Measurements from ENCODE around the gene TSPEAR.
"Not testable (repeated sequence)": the region's sequence is repeated elsewhere in the genome, so short reads cannot be mapped to it uniquely, and the experiment has no call there.

Gene TSPEAR

DNA sequence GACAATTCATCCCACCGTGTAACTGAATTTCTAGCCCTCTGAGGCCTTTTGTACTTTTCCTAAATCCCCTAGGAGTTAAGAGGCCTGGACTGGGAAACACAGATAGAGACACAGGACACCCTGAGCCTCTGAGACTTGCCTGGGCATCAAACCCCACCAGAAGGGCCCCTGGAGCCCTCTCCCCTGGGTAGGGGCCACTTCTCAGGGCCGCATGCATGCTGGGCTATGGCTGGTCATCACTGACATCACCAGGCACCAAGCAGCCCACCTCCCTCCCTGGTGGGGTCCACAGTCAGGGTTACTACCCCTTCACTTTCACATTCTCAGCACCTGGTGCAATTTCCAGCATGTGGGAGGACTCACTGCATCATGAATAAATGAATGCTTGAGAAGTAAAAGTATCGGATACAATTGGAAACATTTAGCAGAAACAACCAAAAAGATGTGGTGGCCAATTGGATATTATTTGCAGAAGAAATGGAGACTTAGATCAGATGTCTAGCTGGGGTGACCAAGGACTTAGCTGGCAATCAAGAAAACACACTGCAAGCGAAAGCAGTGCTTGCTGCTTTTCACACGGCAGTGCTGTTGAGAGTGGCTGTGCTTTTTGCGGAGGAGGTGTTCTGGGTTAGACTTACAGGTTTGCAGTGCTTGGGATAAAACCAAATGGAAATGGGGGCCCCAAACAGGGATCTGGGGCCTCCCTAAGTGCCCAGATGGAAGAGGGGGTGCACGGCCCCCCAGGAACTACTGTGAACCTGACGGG, 111.9 kb downstream of the TSPEAR start:
- peak in 1 of 10 donors; percentile 66 for DNase-seq
- intact Hi-C loops (cut with DNase I) = no loop called here

- DNase-seq = no peak
- intact Hi-C loops (cut with DNase I) = no loop called here
These were observed 113.3 kb downstream of the TSPEAR start for GRCh38 chr21:44598061-44598460.

DNA sequence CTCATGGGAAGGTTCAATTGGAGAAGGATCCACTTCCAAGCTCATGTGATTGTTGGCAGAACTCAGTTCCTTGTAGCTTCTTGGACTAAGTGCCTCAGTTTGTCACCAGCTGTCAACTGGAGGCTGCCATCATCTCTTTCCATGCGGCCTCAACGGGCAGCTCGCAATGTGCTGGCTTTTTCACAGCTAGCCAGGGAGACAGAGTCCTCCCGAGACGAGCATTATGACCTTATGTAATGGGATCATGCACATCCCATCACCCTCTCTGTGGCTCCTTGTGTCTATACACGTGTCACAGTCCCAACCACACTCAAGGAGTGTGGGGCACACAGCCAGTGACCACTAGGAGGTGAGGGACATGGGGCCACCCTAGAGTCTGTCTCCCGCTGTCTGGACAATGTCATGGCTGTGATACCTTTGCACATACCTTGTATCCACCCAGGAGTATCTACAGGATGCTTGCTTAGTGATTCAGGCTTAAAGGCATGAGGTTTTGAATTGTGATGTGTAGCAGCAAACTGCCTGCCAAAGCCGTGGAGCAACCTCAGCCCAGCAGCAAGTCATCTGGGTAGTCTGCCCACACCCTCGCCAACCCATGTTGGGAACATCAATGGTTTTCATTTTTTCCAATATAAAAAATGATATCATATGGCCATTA, 115.2 kb downstream of the TSPEAR start:
- DNase-seq = no peak
- intact Hi-C loops (cut with DNase I) = no loop called here

DNA sequence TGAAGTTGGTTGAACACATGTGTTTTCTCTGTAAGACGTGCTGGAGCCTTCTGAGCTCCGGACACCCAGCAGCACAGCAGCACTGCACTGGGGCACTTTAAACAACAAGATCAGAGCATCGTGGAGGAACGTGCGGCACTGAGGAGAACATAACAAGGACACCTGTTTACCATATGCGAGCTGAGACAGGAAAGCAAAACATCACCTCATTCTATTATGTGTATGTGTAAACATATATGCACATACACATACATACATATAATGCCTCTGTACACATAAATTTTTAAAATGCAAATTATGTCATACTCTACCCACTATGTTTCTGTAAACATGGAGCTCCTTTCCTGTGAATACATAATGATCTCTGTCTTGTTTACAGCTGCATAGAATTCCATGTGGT, 115.8 kb downstream of the TSPEAR start:
- intact Hi-C loops (cut with DNase I) = no loop called here
- DNase-seq = no peak

GRCh38 chr21:44594406-44594916, 116.9 kb downstream of the TSPEAR start:
- DNase-seq = peak in 2 of 10 donors; percentile 31 to 34
- intact Hi-C loops (cut with DNase I) = no loop called here

DNA sequence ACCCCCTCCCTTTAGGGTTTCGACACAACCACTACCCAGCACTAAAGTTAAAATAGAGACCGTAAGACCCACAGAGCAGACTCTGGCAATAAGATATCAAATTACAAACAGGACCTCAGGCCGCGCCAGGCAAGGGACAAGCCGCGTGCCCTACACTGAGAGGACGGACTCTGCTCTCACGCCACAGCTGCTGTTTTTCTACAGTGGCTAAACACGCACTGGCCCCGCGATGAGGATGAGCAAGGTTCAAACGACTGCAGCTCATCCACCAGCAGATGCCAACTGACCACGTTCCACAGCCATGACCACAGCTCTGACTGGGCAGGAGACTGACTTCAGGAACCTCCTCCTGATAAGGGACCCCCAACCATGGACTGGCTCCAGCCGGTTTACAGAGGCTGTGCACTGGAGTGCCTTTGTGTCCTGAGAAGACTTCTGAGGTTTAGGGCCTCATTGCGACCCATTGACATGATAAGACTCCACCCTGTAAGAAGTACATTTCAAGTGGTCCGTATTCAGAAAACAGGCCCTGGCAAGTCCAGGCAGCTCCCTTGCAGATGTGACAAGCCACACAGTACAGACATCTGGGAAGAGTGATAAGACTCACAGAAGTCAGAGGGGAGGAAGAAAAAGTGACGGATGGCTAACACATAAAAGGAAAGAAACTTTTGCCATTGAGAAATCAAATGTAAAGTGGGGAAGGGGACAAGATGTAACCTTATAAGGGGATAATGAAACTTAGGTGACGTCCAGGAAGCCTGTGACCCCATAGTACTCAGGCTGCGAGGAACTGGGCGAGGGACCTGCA, 117.6 kb downstream of the TSPEAR start:
- intact Hi-C loops (cut with DNase I) = no loop called here
- peak in 2 of 10 donors; percentile 22 to 41 for DNase-seq

DNA sequence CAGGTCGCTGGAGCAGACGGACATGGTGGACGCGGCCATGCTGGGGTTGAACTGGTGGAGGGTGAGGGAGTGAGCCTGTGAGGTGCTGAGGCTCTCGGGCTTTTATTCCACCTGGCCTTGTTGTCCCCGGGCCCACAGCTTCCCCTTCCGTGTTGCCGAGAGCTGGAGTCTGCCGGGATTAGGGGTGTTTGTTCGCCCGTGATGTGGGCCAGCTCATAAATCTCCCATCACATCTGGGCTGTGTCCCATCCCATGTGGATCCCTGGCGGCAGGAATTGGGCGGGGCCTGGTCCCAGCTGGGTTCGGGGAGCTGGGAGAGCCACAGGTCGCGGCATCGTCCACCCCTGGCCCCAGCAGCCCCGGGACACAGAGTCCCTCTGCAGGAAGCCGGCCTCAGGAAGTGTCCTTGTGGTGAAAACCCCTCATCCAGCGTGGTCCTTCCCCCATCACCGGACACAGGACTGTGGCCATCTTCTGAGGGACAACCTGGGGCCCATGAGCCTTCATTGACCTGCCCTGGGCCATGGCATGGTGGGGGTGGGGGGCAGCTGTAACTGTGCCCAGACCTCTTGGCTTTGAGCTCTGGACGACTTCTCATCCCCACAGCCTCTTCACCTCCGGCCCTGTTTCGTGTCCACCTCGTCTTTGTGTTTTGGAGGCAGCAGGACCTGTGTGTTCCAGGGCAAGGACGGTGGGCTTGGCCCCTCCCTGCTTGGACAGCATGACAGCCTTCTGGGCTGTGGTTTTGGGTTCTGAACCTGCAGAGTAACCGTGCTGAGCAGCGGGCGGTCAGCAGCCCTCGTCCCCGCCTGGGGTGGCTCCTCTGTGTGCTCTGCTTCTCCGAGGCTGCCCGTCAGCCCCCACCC, 118.7 kb downstream of the TSPEAR start, which contains the start of gene KRTAP10-6:
TSS of gene KRTAP10-6 (minus strand) at position 60 of the 866 bp plus-strand sequence. CDS start at position 39, 21 bp downstream.
- DNase-seq = peak in 3 of 10 donors; percentile 24 to 72 (median 61)
- intact Hi-C loops (cut with DNase I) = no loop called here

- intact Hi-C loops (cut with DNase I) = not testable (repeated sequence)
- DNase-seq = peak in 2 of 10 donors; percentile 22 to 68
These were observed 119.6 kb downstream of the TSPEAR start for GRCh38 chr21:44591801-44592130.

DNA sequence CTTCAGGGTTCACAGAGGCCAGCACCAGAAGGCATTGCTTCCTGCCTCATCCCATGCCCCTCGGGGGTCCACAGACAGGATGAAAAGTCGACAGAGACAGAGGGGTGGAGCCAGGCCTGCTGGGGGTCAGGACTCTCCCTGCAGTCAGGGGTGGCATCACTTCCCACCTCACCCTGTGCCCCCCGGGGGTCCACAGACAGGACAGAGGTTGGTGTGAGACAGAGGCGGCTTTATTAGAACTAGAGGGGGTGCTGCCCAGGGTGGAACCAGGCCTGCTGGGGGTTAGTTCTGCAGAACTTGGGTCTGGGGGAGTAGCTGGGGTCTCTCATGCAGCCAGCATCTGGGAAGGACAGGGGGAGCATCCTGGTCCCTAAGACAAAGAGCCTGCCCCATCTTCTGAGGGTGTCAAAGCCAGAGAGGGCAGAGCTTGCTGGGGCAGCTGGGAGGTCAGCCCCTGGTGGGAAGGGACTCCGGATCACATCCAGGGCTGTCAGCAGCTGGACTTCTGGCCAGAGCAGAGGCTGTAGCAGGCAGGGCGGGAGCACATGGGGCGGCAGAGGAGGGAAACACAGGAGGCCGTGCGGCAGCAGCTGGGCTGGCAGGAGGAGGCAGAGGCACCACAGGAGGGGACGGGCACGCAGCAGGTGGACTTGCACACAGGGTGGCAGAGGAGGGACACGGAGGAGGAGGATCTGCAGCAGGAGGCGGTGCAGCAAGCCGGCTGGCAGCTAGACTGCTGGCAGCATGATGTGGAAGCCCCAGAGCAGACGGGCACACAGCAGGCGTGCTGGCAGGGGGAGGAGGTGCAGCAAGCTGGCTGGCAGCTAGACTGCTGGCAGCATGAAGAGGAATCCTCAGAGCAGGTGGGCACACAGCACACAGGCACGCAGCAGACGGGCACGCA, 120.2 kb downstream of the TSPEAR start:
- DNase-seq = peak in 2 of 10 donors; percentile 36 to 85
- intact Hi-C loops (cut with DNase I) = not testable (repeated sequence)

- peak in 2 of 10 donors; percentile 48 to 56 for DNase-seq
- intact Hi-C loops (cut with DNase I) = no loop called here
These were observed 121.1 kb downstream of the TSPEAR start for GRCh38 chr21:44590311-44590721.

DNA sequence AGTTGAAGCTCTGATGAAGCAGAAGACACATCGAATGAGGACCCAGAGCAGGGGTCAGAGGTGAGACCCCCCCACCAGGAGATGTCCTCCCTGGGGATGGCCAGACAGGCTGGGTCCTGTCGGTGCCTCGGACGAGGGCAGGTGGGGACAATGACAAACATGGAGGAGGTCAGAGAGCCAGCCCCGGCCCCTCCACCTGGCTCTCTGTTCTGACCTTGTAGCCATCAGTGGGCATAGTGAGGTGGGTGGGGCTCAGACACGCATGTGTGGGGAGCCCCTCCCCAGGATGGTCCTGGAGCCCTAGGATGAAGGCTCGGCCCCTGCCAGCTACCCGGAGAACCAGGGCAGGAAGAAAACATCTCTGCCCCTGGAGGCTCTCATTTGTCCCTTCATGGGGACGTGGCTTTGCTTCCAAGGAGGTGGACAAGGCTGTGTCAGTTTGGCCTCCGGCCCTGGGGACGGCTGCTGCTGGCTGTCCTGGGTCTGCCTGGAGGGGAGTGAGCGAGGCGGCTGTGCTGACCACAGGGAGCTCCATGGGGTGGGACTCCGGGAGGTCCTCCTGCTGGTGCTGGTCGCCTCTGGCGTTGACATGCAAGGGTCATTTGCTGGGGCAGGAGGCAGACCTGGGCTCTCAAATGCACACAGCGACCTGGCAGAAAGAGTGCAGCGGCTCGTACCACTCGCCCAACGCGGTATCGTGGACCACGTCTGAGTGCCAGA, 121.6 kb downstream of the TSPEAR start:
- peak in 3 of 10 donors; percentile 20 to 74 (median 63) for DNase-seq
- intact Hi-C loops (cut with DNase I) = no loop called here

DNA sequence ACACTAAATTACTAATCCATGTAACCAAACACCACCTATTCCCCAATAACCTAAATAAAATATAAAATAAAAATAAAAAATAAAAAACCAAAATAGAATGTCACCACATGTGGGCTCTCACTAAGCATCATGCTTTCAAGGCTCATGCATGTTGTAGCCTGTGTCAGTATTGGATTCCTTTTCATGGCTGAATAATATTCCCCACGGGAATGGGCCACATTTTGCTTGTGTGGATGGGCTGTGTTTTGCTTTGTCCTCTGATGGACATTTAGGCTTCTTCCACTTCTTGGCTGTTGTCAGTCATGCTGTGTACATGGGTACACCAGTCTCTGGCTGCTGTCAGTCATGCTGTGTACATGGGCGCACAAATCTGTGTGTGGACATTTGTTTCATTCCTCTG, 122.3 kb downstream of the TSPEAR start:
- DNase-seq = no peak
- intact Hi-C loops (cut with DNase I) = no loop called here

DNA sequence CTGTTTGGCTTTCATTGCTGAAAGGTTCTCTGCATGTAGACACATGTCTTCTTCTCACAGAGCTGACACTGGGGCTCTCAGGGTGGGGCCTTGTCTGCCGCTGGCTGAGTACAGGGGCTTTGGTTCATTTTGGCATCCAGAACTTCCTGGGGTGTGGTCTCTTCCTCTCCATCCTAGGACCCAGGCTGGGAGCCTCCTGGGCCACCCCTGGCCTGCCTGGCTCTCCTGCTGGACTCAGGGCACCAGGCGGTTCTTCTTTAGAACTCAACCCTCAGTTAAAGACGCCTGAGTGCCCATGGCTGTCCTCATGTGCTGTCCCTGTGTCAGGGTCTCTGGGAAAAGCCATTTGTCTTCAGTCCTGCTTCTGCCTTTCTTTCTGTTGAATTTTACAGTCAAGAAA, 125.5 kb downstream of the TSPEAR start:
- intact Hi-C loops (cut with DNase I) = no loop called here
- DNase-seq = peak in 1 of 10 donors; percentile 58

GRCh38 chr21:44583800-44584147, 127.6 kb downstream of the TSPEAR start:
- DNase-seq = no peak
- intact Hi-C loops (cut with DNase I) = no loop called here

DNA sequence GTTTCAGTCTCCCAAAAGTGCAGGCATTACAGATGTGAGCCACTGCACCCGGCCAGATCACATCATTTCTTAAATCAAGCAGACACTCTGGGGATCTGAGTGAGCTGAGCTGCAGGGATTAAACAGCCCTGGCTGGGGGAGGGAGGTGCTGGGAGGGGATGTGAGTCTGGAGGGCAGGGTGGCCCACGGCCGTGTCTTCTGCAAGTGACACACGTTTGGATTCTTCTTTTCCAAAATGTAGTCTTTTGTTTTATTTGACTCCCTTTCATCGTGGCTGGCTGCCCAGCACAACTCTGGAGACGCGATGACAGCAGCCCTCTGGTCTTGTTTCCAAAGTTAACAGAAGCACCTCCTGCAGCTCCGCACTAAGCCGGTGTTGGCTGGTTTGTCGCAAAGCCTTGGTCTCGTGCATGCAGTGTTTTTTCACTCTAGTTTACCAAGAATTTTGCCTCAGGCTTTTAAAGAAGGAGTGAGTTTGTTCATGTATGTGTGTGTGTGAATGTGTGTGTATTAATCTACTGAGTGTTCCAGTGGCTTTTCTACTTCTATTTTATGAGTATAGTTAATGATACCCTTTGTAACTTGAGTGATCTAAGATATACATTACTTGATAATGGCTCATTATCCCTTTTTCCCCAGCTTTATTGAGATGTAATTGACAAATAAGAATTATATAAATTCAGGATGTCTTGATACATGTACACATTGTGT, 128.1 kb downstream of the TSPEAR start:
- intact Hi-C loops (cut with DNase I) = no loop called here

GRCh38 chr21:44582055-44582454, 129.3 kb downstream of the TSPEAR start:
- DNase-seq = peak in 1 of 10 donors; percentile 31
- intact Hi-C loops (cut with DNase I) = no loop called here

More for the DNA sequence above, 128.1 kb downstream of the TSPEAR start:
- no peak for DNase-seq

DNA sequence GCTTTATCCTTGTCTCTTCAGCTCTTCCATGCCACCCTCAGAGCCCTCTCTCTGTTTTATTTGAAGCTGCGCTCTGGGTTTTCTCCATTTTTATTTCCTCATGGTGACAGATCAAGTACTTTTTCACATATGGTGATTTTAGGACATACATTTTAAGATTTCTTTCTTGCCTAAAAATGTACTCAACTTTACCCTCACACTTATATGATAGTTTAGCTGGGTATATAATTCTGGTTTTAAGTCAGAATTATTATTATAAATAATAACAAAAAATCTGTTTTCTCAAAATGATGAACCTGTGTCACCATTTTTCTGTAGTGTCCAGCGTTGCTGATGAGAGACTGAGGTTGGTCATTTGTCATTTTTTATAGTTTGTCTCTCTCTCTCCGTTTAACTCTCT, 130.2 kb downstream of the TSPEAR start:
- intact Hi-C loops (cut with DNase I) = no loop called here
- DNase-seq = no peak

Measured in posterior cingulate gyrus (tissue), 11 donors.